Fibroblast of gingiva (primary cell): ENCODE data around the gene NDUFB4.
"Not testable (repeated sequence)": the region's sequence is repeated elsewhere in the genome, so short reads cannot be mapped to it uniquely, and the experiment has no call there.

Experiments
- DNase-seq: peaks from one replicate; pipeline ENCODE4 v3.0.0-alpha.2; 2011; ENCODE audit warnings: low read depth

Gene NDUFB4

DNA sequence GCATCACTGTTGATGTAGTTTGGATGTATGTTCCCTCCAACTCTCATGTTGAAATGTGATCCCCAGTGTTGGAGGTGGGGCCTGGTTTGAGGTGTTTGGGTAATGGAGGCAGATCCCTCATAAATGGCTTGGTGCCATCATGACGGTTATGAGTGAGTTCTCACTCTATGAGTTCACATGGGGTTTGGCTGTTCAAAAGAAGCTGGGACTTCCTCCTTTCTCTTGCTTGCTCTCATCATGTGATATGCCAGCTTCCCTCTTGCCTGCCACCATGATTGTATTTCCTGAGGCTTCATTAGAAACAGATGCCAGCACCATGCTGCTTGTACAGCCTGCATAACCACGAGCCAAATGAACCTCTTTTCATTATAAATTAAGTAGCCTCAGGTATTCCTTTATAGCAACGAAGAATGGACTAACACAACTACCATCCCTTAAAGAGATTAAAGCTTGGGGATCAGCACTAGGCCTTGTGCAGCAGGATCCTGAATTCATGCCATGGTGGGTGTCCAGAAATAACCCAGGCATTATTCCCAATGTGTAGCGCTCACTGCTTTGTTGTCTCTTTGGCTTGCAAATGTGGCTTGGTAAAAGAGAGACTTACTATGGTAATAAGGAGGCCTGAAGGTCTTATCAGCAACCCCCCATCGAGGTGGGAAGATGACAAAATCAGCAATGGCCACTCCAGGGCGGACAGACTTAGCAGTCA is 41.9 kb downstream of the NDUFB4 start:
- DNase-seq: no peak

- DNase-seq: not testable (repeated sequence)
Observed at GRCh38 chr3:120638820-120639219, 42.7 kb downstream of the NDUFB4 start.

GRCh38 chr3:120640231-120640630 is 44.1 kb downstream of the NDUFB4 start:
- DNase-seq: no peak

DNA sequence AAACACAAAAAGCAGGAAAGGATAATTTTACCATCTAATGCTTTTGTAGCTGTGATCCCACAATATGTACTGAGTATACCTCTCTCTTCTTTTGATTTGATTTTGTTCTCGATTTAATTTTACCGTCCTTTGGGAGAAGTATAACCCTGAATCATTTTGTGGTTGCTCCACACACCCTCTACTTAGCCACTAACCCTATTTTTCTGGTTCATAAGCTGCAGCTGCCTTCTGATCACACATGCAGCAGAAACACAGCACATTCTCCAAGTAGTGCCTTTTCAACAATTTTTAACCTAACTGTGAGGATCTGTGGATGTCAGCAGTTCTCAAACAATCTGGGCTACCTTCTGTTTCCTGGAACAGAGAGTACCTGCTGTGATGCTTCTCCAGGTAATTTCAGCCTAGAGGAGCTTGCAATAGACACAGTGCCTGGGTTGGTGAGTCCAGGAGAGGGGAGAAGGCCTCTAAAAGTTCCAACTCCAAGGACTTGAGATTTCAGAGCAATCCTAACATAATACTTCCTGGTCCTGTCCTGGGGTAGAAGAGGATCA is 45.6 kb downstream of the NDUFB4 start:
- no peak for DNase-seq

DNA sequence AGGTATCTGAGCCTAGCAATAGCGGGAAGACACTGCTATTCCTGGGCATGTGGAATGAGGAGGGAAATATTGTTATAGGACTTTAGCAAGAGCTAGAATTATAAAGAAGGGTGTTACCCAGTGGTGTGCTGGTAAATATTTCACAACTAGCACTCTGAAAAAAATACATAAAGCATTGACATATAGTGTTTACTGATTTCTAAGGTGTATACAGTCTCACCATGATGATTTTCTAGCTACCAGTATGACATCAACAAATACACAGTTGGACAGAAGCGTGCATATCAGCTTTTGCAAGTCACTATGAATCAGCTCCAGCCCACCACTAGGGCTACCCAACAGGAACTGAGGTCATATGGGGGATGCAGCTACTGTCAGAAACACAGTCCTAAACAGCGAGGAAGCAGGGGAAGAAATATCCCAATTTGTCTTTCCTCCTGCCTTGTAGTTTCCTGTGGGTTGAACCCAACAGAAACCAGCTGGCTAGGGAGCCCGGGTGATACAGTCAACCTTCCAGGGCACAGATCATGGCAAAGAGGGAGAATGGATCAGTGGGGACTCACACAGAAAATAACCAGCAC is 46.3 kb downstream of the NDUFB4 start:
- DNase-seq: no peak

DNA sequence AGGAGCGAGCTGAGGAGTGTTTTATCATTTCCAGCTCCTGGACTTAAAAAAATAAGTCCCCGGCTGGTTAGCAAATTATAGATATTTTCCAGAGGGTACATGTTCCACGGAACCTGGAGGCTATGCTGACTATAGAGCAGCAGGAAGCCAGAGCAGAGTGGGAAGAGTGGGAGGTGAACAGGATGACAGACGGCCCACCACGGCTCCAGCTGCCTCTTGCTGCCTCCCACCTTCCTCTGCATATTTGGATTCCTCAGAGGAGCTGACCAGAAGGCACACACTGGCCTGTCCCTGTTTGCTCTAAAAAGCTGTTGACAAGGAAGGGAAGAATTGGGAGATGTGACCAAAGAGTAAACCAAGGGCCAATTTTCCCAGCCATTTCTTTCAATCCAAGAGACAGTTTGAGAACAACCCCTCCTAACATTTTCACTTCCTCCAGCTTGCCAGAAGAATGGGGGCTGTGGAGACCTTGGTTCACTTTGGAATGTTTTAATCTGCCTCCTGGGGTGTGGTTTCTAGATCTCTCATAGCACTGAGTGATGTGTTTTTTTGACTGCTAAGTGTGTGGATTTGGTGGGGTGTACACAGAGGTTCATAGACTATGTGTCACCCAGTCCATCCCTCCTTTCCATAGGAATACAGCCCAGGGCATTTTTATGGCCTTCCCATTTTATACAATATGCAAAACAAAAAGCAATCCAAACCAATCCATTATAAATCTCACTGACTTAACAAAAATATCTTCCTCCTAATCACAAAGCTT is 49.1 kb downstream of the NDUFB4 start:
- no peak for DNase-seq

DNA sequence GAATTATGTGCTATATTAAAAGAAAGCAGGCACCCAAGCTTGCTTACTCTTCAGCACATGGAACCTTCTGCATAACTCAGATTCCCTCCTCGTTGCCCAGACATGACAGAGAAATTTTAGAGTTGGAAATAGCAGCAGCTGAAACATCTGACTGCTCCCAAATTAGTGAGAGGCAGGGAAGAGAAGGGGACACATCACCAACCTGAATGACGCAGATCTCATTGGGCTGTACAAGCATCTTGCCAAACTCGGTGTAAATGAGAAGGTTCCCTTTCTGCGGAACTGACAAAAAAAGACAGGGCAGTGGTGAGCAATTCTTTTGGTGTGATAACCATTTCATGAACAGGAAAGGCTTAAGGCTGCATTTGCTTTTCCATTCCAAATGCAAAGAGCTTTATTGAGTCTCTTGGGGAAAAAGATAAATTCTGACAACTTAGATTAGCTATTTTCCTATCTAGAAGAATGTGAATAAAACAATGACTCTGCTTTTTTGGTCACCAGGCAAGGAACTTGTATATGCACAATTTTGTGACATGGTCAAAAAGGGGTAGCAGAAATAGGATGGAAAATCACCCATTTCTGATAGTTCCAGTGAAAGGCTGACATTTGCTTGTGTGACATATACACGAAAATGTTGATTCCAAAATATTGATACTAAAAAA is 50.8 kb downstream of the NDUFB4 start:
- DNase-seq: no peak

- no peak for DNase-seq
Observed at GRCh38 chr3:120648290-120648689, 52.2 kb downstream of the NDUFB4 start.

- no peak for DNase-seq
Observed at GRCh38 chr3:120649830-120650233, 53.7 kb downstream of the NDUFB4 start.

GRCh38 chr3:120650311-120650710 is 54.2 kb downstream of the NDUFB4 start:
- DNase-seq: no peak
